Common myeloid progenitor, CD34-positive (primary cell): ENCODE results near the gene C3orf18.

ENCODE experiments used
- CTCF ChIA-PET: fragments of 350-600 bp; sonication (Branson Sonifier 250); formaldehyde crosslinking; loops from one replicate; lab custom pipeline; 2021; ENCODE audit warnings: antibody characterized with exemption; lab: Charles Lee
- POLR2A ChIA-PET: fragments of 350-600 bp; sonication (Branson Sonifier 250); formaldehyde crosslinking; loops from one replicate; lab custom pipeline; 2021; ENCODE audit warnings: antibody characterized with exemption; lab: Charles Lee
- DNase-seq, 3 donors: peaks; one replicate each; pipeline versions ENCODE4 v3.0.0 to v3.0.0-alpha.2; 2013
- H3K27ac ChIP-seq, 2 experiments: 1 replicate in 1 of 2; 2 replicates in 1 of 2; pipeline ENCODE4 v1.7.0; 2013; ENCODE audit warnings: inconsistent platforms in 2 of 2, low read length in 2 of 2, mild to moderate bottlenecking in 2 of 2, low read depth in 1 of 2, moderate library complexity in 1 of 2; ENCODE audit not compliant: severe bottlenecking in 2 of 2, insufficient read depth in 1 of 2, poor library complexity in 1 of 2
- H3K27me3 ChIP-seq, 5 experiments: replicated peaks in 2 of 5; 1 replicate in 3 of 5; 2 replicates in 2 of 5; pipeline versions ENCODE4 v1.6.1 to v1.7.0; 2013; ENCODE audit warnings: low read length in 4 of 5, mild to moderate bottlenecking in 2 of 5, moderate library complexity in 2 of 5, inconsistent platforms in 1 of 5; ENCODE audit not compliant: insufficient read depth in 5 of 5, control insufficient read depth in 4 of 5
- H3K36me3 ChIP-seq, 4 experiments: 1 replicate in 2 of 4; 2 replicates in 2 of 4; pipeline versions ENCODE4 v1.6.1 to v1.7.0; 2013; ENCODE audit warnings: low read length in 3 of 4, control low read depth in 1 of 4, mild to moderate bottlenecking in 1 of 4; ENCODE audit not compliant: control insufficient read depth in 4 of 4, insufficient read depth in 4 of 4
- H3K4me1 ChIP-seq, 4 experiments: 1 replicate in 3 of 4; 2 replicates in 1 of 4; pipeline versions ENCODE4 v1.6.1 to v1.7.1; 2013; ENCODE audit warnings: low read length in 3 of 4, mild to moderate bottlenecking in 3 of 4, control low read depth in 1 of 4, inconsistent platforms in 1 of 4, moderate library complexity in 1 of 4; ENCODE audit not compliant: control insufficient read depth in 4 of 4, insufficient read depth in 4 of 4; ENCODE audit errors: control extremely low read depth in 1 of 4
- H3K4me3 ChIP-seq, 7 experiments: 1 replicate in 4 of 7; 2 replicates in 3 of 7; pipeline versions ENCODE4 v1.5.1 to v1.7.0; 2013; ENCODE audit warnings: mild to moderate bottlenecking in 7 of 7, low read length in 6 of 7, moderate library complexity in 6 of 7, inconsistent platforms in 2 of 7, low read depth in 2 of 7, control low read depth in 1 of 7; ENCODE audit not compliant: insufficient read depth in 4 of 7, control insufficient read depth in 1 of 7; ENCODE audit errors: extremely low read depth in 1 of 7
- H3K9me3 ChIP-seq, 5 experiments: 1 replicate in 4 of 5; 2 replicates in 1 of 5; pipeline versions ENCODE4 v1.6.1 to v1.7.1; 2013; ENCODE audit warnings: low read length in 4 of 5, mild to moderate bottlenecking in 2 of 5, inconsistent platforms in 1 of 5, low read depth in 1 of 5, moderate library complexity in 1 of 5; ENCODE audit not compliant: control insufficient read depth in 4 of 5, insufficient read depth in 2 of 5; ENCODE audit errors: control extremely low read depth in 1 of 5
- WGBS: methylation state at CpG from one replicate; pipeline ENCODE4 v1.1.5; 2013; ENCODE audit not compliant: insufficient coverage; 5-methylcytosine and 5-hydroxymethylcytosine counted together

C3orf18 gene

DNA sequence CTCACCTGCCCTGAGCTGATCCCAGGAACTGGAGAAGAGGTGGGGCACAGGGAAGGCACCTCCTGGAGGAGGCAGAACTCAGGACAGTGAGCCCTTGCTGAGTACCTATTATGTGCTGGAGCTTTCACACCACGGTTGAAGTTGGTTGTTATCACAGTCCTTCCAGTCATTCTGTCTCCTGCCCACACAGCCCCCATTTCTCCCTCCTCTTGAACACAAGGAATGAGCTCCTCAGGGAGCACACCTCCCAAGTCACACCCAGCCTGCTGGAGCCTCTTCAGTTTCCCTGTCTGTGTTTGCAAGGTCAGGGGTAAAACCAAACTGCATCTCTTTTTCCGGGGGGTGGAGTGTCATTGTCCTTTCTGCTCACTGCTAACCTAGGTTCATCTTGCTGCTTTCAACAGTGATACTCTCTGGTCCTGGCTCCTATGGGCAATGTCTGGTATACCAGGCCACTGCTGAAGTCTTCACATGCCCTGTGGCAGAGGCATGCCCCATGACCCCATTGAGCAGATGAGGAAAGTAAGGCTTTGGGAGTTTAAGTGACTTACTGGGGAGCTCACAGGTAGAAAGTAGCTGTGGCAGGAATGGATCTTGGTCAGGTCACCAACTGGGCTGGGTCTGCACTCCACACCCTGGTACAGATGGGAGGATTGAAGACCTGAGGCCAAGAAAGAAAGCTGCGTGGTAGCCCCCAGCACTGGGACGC is 30.0 kb downstream of the C3orf18 start:
- Histone ChIP-seq H3K9me3 (no peaks in the 10 kb centered on the region), H3K36me3 (no peaks in the 10 kb centered on the region), H3K4me3 (no peak overlapping the region), H3K27me3 (peaks cover 0 to 11% (median 2%) of the 10 kb centered on the region in 5 experiments), H3K27ac (no peak overlapping the region), H3K4me1 (peaks cover 0 to 2% (median 0%) of the 10 kb centered on the region in 4 experiments)
- WGBS, result 89% methylated on average over 4 of the region's 4 CpGs
- CTCF ChIA-PET, result interaction anchor here (1.1 to 18.5 kb wide), 7 partner anchors 10 to 129 kb away, joined by 3 to 257 read pairs (median 4); no protein-coding TSS in a partner anchor
- DNase-seq, result no peak
- POLR2A ChIA-PET, result no interaction called here

DNA sequence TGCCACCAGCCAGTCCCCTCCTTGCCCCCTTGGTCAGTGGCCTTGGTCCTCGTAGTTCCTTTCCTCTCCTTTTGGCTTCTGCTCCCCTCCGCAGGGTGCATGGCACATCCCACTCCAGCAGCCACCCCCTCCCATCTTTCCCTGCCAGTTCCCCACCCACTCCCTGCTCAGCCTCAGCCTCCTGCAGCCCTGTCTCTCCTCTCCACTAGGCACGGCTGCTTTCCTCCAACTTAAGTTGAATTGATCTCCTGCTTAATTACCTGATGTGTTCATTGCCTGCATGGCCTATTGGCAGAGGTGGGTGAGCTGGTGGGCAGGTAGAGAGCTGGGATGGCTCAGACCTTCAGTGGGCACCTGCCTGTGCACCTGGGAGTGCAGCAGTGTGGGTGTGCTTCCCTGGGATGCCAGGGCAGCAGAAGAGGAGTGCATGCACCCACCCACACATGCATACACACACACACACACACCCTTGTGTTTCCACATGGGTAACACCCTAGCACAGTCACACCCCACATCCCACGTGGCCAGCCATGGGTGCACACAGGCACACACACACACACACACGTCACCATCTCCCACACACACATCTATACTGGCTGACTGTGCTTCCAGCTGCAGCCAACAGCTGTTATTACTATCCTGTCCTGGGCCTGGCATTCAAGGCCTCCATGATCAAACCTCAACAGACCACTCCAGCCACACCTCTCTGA is 30.9 kb downstream of the C3orf18 start:
- DNase-seq, result no peak
- POLR2A ChIA-PET, result no interaction called here

DNA sequence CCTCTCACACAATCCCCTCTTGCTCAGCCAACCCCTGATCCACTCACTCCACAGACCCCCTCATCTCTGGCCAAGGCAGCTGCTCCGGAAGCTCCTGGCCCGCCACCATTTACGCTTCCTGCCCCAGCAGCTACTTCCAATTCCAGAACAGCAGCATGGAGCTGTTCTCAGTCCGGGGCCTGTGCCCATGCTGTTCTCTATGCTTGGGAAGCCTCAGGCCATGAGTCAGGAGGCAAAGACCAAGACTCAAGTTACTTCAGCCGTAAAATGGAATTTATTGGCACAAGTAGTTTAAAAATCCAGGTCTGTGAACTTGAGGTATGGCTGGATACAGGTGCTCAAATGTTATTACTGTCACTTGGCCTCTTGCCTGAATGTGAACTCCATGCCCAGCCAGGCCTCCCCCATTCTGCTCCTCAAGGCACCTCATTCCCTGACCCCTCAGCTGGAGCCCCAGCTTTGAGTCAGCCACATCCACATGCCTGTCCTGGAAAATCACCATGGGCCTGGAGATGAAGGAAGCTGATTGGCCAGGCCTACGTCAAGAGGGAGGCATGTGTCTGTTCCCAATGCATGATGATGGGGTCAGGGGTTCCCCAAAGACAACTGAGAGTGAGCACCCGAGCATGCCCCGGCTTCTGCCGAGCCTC is 32.7 kb downstream of the C3orf18 start:
- Histone ChIP-seq H3K4me3 (no peak overlapping the region), H3K27ac (no peak overlapping the region), H3K9me3 (no peaks in the 10 kb centered on the region), H3K27me3 (peaks cover 3 to 27% (median 17%) of the 10 kb centered on the region in 5 experiments), H3K36me3 (no peaks in the 10 kb centered on the region), H3K4me1 (peaks cover 0 to 2% (median 0%) of the 10 kb centered on the region in 4 experiments)
- no peak for DNase-seq
- WGBS, result 94% methylated on average over 6 of the region's 9 CpGs
- POLR2A ChIA-PET, result no interaction called here
- CTCF ChIA-PET, result interaction anchor here (1.2 kb wide), 1 partner anchor 15 kb away, joined by 4 read pairs; no protein-coding TSS in a partner anchor

More for the DNA sequence above, 30.9 kb downstream of the C3orf18 start:
- H3K27me3 ChIP-seq, result peaks cover 0 to 13% (median 5%) of the 10 kb centered on the region in 5 experiments
- 98% methylated on average over 4 of the region's 5 CpGs for WGBS
- no peak overlapping the region for H3K4me3 ChIP-seq
- H3K4me1 ChIP-seq, result peaks cover 0 to 2% (median 0%) of the 10 kb centered on the region in 4 experiments
- no peaks in the 10 kb centered on the region for H3K36me3 ChIP-seq
- H3K27ac ChIP-seq, result no peak overlapping the region
- CTCF ChIA-PET, result interaction anchor here (1.4 to 18.5 kb wide), 6 partner anchors 10 to 128 kb away, joined by 3 to 257 read pairs (median 4); no protein-coding TSS in a partner anchor
- H3K9me3 ChIP-seq, result no peaks in the 10 kb centered on the region

DNA sequence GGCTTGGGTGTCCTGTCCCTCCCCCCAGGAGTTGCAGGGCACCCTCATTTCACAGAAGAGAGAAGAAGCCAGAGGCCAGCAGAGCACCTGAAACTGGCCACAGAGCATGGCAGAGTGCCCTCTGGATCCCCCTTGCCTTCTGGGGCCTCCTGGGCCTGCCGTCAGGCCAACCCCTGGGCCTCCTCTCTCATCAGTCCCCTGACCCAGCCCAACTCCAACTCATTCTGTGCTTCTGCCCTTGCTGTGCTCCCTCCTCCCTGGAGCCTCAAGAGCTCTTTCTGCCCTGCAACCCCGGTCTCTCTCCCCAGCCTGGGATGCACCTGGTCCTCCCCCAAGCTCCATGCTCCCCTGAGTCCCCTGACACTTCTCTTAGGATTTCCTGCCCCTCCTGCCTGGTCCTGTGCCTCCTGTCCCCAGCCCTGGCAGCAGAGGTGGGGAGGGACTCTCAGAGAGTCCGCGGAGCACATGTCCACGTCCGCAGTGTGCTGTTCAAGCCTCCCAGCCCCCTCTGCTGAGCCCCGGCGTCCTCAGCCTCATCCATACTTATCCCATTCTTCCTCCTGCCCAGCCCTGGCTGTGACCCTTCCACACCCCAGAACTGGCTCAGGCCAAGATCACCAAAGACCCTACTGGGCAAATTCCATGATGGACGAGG is 33.6 kb downstream of the C3orf18 start:
- ChIA-PET CTCF (interaction anchor here (1.2 kb wide), 1 partner anchor 16 kb away, joined by 4 read pairs; no protein-coding TSS in a partner anchor), POLR2A (no interaction called here)
- Histone ChIP-seq H3K4me3 (no peak overlapping the region), H3K27ac (no peak overlapping the region), H3K4me1 (no peaks in the 10 kb centered on the region), H3K27me3 (peaks cover 3 to 34% (median 18%) of the 10 kb centered on the region in 5 experiments), H3K36me3 (no peaks in the 10 kb centered on the region), H3K9me3 (no peaks in the 10 kb centered on the region)
- no peak for DNase-seq
- WGBS, result 94% methylated on average over 5 of the region's 9 CpGs

DNA sequence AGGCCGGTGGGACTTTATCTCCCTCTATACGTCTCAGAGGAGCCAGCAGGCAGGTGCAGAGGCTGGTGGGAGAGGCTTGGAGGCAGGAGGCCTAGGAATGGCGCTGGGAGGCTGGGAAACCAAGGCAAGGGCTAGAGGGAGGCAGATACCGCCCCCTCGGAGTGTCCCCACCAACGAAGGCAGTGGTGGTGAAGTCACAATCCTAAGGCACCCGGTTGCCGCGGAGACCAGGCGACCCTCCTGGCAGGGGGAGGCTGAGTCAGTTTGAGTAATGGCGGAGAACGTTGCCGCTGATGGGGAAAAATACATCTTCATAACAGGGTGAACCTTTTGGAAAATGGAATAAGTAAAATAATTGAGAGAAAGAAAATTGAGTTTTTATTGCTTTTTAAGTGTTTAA is 34.2 kb downstream of the C3orf18 start:
- peaks cover 3 to 36% (median 19%) of the 10 kb centered on the region in 5 experiments for H3K27me3 ChIP-seq
- no peak for DNase-seq
- no peak overlapping the region for H3K4me3 ChIP-seq
- no peaks in the 10 kb centered on the region for H3K9me3 ChIP-seq
- H3K27ac ChIP-seq, result no peak overlapping the region
- ChIA-PET POLR2A (no interaction called here), CTCF (no interaction called here)
- 89% methylated on average over 9 of the region's 13 CpGs for WGBS
- no peaks in the 10 kb centered on the region for H3K4me1 ChIP-seq
- no peaks in the 10 kb centered on the region for H3K36me3 ChIP-seq

DNA sequence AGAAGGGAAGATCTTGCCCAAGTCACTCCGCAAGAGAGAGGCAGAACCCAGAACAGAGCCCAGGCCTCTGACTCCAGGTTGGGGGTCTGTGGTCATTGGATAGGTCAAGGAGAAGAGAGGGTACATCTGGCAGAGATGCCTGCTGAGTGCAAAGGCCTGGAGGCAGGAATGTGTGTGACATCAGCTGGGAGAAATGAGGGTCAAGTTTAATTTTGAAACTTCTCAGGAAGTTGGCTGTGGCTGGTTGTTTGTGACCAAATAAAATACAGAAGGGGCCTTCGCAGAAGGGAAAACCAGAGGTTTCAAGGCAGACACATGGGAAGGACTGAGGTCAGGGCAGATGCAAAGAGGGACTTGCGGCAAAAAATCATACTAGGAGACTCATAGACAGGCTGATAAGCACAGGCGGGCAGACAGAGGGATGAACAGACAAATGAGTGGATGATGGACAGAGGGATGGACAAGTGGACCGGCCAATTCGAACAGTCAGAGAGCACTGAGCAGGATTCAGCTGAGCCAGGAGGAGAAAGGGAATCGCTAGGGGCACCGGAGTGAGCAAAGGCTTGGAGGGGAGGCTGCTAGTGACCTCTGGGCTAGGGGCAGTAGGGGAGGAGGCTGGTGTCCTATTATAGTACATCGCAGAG is 35.4 kb downstream of the C3orf18 start:
- Histone ChIP-seq H3K27me3 (peaks cover 3 to 36% (median 13%) of the 10 kb centered on the region in 5 experiments), H3K36me3 (no peaks in the 10 kb centered on the region), H3K4me3 (no peak overlapping the region), H3K4me1 (no peaks in the 10 kb centered on the region), H3K9me3 (no peaks in the 10 kb centered on the region), H3K27ac (no peak overlapping the region)
- WGBS, result 98% methylated on average over 8 of the region's 9 CpGs
- POLR2A ChIA-PET, result no interaction called here
- CTCF ChIA-PET, result interaction anchor here (1.4 kb wide), 2 partner anchors 10 to 99 kb away, joined by 3 to 5 read pairs; no protein-coding TSS in a partner anchor
- DNase-seq, result no peak
